Body of pancreas (tissue), 4 donors: ENCODE measurements around the gene SSR2. TPM values are rescaled to one million over a fixed set of nuclear protein-coding genes. Genes with fewer than 3 reads are reported as not detected.

Experiments
- ATAC-seq: fragments of 150-250 bp; one replicate; pipeline ENCODE4 v1.9.1; 2016
- DNase-seq, 4 donors: peaks; one replicate each; pipeline ENCODE4 v3.0.0-alpha.2; 2019
- H3K27ac ChIP-seq, 4 donors: fragments of 200-600 bp; sonication (generic); 1 replicate in 3 of 4; 2 replicates in 1 of 4; pipeline versions ENCODE4 v1.5.1 to v1.6.1; 2016 to 2019; ENCODE audit warnings: mild to moderate bottlenecking in 1 of 4, mixed read lengths in 1 of 4, moderate library complexity in 1 of 4
- H3K27me3 ChIP-seq, 2 donors: fragments of 200-600 bp; sonication (generic); one replicate each; pipeline ENCODE4 v1.6.0; 2016; ENCODE audit warnings: mild to moderate bottlenecking in 1 of 2
- H3K36me3 ChIP-seq, 2 donors: fragments of 200-600 bp; sonication (generic); replicated peaks in 1 of 2; 2 replicates each; pipeline ENCODE4 v1.5.1; 2016; ENCODE audit warnings: low read depth in 2 of 2; ENCODE audit not compliant: insufficient read depth in 1 of 2
- H3K4me1 ChIP-seq: fragments of 200-600 bp; sonication (generic); one replicate; pipeline ENCODE4 v1.6.0; 2016
- H3K4me3 ChIP-seq, 2 donors: fragments of 200-600 bp; sonication (generic); 1 replicate in 1 of 2; 2 replicates in 1 of 2; pipeline ENCODE4 v1.5.1; 2016 to 2019
- H3K9me3 ChIP-seq, 3 donors: fragments of 200-600 bp; sonication (generic); 1 replicate in 2 of 3; 2 replicates in 1 of 3; pipeline ENCODE4 v1.5.1; 2016
- CTCF ChIP-seq, 7 experiments: fragments of 450-650 bp in 4 of 7; fragments of 200-600 bp in 3 of 7; sonication (generic) in 3 of 7; IDR thresholded peaks; one replicate each; pipeline ENCODE4 v1.5.1; 2016 to 2019; ENCODE audit warnings: antibody characterized with exemption in 7 of 7
- POLR2A ChIP-seq, 3 donors: fragments of 450-650 bp; IDR thresholded peaks; one replicate each; pipeline ENCODE4 v1.6.1; 2016; ENCODE audit warnings: antibody characterized with exemption in 3 of 3, mild to moderate bottlenecking in 2 of 3
- WGBS, 2 donors: methylation state at CpG; one replicate each; pipeline ENCODE4 v1.1.5; 2017; 5-methylcytosine and 5-hydroxymethylcytosine counted together
- intact Hi-C: fragments of 100-400 bp; cut with DNase I; formaldehyde crosslinking; loops from one replicate; pipeline ENCODE4 v1.15.1; 2023
- total RNA-seq, 2 donors: library from RNA; depleted of rRNA; stranded (reverse); fragments of >200 nt; gene quantifications; one replicate each; pipeline ENCODE4 v1.1.0, GENCODE V29; 2016

SSR2 gene
- total RNA-seq, 2 donors from 2014 or later = 179 to 291 TPM

DNA sequence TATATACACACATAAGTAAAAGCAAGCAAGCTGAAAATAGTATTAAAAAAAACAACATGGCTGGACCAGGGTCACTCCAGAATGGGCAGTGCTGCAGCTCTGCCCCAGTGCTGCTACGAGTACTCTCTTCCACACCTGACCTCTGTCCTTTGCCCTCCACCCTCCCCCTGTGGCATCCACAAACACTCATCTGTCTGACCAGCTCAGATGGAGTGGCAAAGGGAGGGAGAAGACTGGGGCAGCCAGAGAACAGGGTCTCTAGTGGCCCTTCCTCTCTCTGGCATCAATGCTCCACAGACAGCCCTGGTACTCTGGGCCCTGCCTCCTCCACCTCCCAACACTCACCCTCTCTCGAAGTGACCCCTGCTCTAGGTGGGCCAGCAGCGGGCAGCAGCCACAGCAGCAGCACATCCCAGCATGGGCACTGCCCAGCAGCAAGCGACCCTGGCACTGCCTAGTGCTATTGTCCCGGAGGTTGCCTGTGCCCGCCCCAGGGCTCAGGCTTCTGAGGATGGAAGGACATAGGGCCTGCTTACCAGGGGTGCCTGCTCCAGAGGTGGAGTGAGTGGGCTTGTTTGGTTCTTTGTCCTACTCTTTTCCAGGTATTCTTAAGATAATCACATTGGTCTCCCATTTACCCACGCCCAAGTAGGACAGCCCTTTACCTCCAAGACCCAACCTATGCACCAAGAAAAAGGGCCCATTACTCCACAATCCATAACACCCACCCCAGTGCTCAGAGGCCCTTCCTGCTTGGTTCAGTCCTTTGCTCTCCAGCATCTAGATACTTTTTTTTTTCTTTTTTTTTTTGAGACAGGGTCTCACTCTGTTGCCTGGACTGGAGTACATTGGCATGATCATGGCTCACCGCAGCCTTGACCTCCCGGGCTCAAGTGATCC, 48.6 kb downstream of the SSR2 start:
- Histone ChIP-seq H3K4me3 (no peak overlapping the region), H3K9me3 (no peaks in the 10 kb centered on the region), H3K36me3 (no peaks in the 10 kb centered on the region), H3K4me1 (peaks cover 36% of the 10 kb centered on the region), H3K27me3 (no peaks in the 10 kb centered on the region), H3K27ac (no peak overlapping the region)
- no peak for ATAC-seq
- TF ChIP-seq POLR2A (IDR thresholded peaks at IDR 0.05) (no peak), CTCF (IDR thresholded peaks at IDR 0.05) (no peak)
- WGBS, 2 donors = 76 to 80% methylated on average over 6 to 9 of the region's 9 CpGs
- DNase-seq = no peak
- intact Hi-C loops = no loop called here

DNA sequence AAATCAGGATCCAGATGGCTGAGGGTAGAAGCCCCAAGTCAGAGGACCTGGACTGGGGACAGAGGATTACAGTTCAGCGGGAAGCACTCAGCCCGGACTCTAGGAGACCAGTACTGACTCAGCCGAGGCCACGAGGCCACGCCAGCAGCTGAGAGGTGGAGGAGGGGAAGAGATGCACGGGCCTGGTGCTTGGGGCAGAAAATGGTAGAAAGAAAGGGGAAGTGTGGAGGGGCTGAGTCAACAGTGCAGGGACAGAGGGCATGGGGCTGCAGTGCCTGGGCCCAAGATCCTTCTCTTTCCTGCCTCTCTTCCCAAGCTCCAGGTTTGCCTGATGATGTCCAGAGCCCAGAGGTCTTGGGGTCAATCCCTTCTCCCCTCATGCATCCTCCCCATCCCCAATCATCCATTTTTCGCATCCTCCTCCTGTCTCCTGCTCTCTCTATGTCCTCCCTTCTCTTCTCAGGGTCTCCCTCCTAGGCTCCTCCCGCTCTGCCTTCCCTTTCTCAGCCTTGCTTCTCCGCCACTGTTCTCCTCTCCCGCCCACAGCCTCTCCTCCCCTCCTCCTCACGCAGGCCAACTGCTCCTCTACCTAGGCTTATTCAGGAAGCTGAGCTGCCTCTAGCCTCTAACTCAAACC, 50.1 kb downstream of the SSR2 start:
- intact Hi-C loops = no loop called here
- TF ChIP-seq CTCF (IDR thresholded peaks at IDR 0.05) = no peak
- TF ChIP-seq POLR2A (IDR thresholded peaks at IDR 0.05) = no peak
- DNase-seq = peak in 2 of 4 donors; percentile 27 to 73
- Histone ChIP-seq H3K4me3 (no peak overlapping the region), H3K27me3 (no peaks in the 10 kb centered on the region), H3K27ac (peak overlapping the region in 1 of 4 donors; percentile 57), H3K9me3 (no peaks in the 10 kb centered on the region), H3K36me3 (peaks cover 2 to 7% of the 10 kb centered on the region in 2 donors), H3K4me1 (peaks cover 22% of the 10 kb centered on the region)
- ATAC-seq = peak; percentile 34
- WGBS, 2 donors = 56 to 69% methylated on average over 11 of the region's 11 CpGs

GRCh38 chr1:155969377-155969791, 51.4 kb downstream of the SSR2 start:
- ATAC-seq (no peak), DNase-seq (no peak)
- TF ChIP-seq POLR2A (IDR thresholded peaks at IDR 0.05) (no peak), CTCF (IDR thresholded peaks at IDR 0.05) (no peak)
- peaks cover 9% of the 10 kb centered on the region for H3K4me1 ChIP-seq
- no peak overlapping the region for H3K4me3 ChIP-seq
- no peaks in the 10 kb centered on the region for H3K27me3 ChIP-seq
- H3K9me3 ChIP-seq = no peaks in the 10 kb centered on the region
- peaks cover 4 to 7% of the 10 kb centered on the region in 2 donors for H3K36me3 ChIP-seq
- WGBS, 2 donors = 87 to 89% methylated on average over 6 to 9 of the region's 9 CpGs
- intact Hi-C loops = no loop called here
- H3K27ac ChIP-seq = peak overlapping the region in 1 of 4 donors; percentile 21

GRCh38 chr1:155968670-155969069, 52.1 kb downstream of the SSR2 start:
- no peak for ATAC-seq
- peaks cover 5% of the 10 kb centered on the region for H3K4me1 ChIP-seq

More at GRCh38 chr1:155968670-155969069, 52.1 kb downstream of the SSR2 start:
- H3K27ac ChIP-seq = peak overlapping the region in 1 of 4 donors; percentile 46
- H3K36me3 ChIP-seq = peaks cover 6 to 7% of the 10 kb centered on the region in 2 donors
- no peaks in the 10 kb centered on the region for H3K27me3 ChIP-seq
- intact Hi-C loops = no loop called here
- TF ChIP-seq CTCF (IDR thresholded peaks at IDR 0.05) (no peak), POLR2A (IDR thresholded peaks at IDR 0.05) (no peak)
- no peak for DNase-seq
- H3K9me3 ChIP-seq = no peaks in the 10 kb centered on the region
- no peak overlapping the region for H3K4me3 ChIP-seq
- 51 to 70% methylated on average over 3 of the region's 3 CpGs for WGBS, 2 donors
